HFF-Myc (cell line): Measurements from ENCODE around the gene GGT7.

Experiments
- DNase-seq: peaks from one replicate; pipeline ENCODE4 v3.0.0-alpha.2; 2011; ENCODE audit warnings: low read depth; ENCODE audit errors: extremely low read depth
- H3K4me3 ChIP-seq: replicated peaks from 2 replicates; pipeline ENCODE4 v1.5.1; 2011; ENCODE audit warnings: low read depth, mild to moderate bottlenecking, control low read depth, low read length
- TF ChIP-seq, protein P1 (sequence below): IDR thresholded peaks from 2 replicates; pipeline ENCODE4 v1.5.1; 2012; ENCODE audit warnings: mild to moderate bottlenecking, low read depth, low read length, control low read depth; ENCODE audit errors: missing control alignments

GGT7 gene

DNA sequence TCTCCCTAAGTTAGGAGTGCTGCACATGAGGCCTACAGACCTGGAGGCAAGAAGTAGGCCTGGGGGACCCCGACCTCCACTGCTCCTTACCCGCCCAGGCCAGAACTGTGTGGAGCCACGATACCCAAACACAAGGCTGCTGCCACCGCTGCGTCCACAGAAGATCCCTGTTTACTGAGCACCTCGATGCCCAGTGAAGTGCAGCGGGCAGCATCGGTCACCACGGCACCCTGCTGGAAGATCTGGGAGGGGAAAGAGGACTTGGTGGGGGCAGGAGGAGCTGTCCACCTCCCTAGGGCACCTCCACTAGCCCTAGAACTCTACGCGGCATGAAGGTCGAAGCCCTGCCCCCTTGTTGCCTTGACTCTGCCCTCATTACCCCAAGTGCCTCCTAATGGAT is 9.9 kb downstream of the GGT7 start:
- H3K4me3 ChIP-seq: no peak overlapping the region
- TF ChIP-seq, protein P1, sequence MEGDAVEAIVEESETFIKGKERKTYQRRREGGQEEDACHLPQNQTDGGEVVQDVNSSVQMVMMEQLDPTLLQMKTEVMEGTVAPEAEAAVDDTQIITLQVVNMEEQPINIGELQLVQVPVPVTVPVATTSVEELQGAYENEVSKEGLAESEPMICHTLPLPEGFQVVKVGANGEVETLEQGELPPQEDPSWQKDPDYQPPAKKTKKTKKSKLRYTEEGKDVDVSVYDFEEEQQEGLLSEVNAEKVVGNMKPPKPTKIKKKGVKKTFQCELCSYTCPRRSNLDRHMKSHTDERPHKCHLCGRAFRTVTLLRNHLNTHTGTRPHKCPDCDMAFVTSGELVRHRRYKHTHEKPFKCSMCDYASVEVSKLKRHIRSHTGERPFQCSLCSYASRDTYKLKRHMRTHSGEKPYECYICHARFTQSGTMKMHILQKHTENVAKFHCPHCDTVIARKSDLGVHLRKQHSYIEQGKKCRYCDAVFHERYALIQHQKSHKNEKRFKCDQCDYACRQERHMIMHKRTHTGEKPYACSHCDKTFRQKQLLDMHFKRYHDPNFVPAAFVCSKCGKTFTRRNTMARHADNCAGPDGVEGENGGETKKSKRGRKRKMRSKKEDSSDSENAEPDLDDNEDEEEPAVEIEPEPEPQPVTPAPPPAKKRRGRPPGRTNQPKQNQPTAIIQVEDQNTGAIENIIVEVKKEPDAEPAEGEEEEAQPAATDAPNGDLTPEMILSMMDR: no peak
- no peak for DNase-seq

DNA sequence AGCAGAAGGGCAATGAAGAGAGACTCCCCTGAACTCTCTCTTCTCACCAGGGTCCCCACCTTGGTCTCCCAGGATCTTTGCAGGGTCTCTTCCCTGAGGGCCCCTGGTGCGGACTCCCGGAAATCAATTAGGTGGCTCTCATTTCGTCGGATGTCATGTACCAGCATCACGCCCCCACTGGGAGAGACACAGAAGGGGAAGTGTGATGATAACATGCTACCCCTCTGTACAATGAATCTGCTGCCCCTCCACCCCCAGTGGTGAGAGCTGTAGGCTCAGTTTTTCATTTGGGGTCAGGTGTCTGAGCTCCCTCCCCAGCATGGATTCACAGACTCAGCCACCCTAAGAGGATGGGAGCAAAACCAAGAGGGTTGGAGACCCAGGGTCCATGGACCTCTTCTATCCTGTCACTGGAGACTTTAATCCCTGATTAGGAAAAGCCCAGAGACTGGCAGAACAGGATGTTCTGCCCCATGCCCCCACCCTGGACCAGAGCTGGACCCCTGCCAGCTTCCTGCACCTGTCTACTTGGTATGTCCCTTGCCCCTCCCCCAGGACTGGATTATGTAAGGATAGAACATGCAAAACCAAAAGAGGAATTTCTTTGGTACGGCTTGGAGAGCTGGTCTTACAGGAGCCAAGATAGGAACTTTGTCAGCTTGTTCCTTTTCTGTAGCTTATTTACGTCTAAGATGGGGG is 11.1 kb downstream of the GGT7 start:
- H3K4me3 ChIP-seq: no peak overlapping the region
- no peak for DNase-seq
- TF ChIP-seq, protein P1: no peak

DNA sequence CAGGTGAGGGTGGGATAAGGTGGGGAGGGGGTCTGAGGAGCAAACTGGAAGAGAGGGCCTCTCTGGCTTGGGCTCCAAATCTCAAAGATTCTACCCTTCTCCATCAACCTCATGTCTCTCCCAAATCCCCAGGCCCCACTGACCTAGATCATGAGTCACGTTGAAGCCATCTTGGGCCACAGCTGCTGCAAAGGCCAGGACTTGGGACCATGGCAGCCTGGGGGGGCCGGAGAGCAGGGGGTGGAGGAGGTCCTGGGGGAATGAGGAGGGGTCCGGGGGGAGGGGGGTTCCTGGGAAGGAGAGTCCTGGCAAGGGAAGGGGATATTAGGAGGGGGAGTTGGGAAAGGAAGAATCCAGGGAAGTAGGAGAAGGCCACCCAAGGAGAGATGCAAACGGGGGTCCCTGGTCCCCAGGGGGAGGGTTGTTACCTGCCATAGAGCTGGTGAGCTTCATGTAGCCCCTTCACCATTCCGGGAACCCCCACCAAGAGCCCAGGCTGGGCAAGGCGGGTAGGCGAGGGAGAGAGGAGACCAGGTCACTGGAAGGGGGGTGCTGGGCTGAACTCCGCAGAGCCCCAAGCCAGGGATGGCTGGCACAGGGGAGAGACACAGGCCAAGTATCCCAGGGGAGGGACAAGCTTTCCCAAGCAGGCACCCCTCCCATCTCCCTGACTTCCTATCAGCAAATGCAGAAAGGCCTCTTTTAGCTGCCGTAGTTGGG is 12.7 kb downstream of the GGT7 start:
- TF ChIP-seq, protein P1: no peak
- DNase-seq: no peak
- no peak overlapping the region for H3K4me3 ChIP-seq

DNA sequence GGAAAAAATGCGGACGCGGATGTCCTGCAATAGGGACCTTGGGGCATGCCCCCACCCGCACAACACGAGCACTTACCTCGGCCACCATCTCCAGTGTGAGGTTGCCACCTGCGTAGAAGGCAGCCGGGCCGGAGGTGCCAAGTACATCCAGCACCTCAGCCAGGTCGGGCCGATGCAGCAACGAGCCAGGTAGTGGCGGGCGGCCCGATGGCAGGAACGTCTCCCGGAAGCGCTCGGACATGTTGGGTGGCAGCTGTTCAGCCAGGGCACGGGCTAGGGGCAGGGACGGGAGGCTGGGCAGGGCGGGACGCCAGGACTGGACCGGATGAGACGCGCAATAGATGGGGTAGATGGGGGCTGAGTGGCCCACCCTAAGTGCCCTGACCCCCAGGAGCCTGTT is 13.3 kb downstream of the GGT7 start:
- no peak overlapping the region for H3K4me3 ChIP-seq
- TF ChIP-seq, protein P1: no peak
- DNase-seq: no peak

DNA sequence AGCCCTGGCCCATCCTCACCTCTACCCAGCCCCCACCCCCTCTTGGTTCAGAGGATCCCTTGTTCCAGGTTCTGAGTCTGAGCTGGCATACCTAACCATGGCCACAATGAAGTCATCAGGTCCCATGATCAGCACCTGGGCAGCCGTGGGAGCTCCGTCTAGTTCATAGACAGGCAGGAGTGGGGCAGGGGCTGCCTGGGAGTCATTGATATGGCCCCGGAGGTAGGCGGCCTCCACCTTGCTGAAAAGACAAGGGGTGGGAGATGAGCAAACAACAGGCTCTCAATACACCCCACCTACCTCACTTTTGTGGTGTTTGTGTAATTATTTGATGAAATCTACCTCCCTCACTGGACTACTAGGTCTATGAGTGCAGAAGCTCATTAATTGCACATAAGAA is 20.4 kb downstream of the GGT7 start:
- no peak for DNase-seq
- no peak overlapping the region for H3K4me3 ChIP-seq
- TF ChIP-seq, protein P1: no peak

DNA sequence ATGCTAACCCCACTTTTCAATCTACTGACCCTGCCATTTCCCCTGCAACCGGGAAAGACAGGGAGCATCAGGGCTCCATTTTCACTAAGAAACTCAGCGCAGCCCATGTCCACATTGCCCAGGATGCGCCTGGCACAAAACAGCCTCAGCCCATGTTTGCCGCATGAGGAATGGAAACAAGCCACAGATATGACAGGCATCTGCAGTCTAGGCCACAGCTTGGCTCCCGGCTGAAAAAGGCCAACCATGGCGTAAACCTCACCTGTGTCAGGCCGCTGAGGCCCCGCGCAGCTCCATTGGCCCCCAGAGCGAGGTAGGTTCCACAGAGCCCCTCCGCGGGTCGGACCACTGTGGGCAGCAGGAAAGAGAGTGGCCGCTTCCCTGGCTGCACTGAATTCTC is 21.7 kb downstream of the GGT7 start:
- DNase-seq: no peak
- TF ChIP-seq, protein P1: no peak
- no peak overlapping the region for H3K4me3 ChIP-seq
